Measurements from ENCODE around the gene SLC47A1. TPM values are rescaled to one million over a fixed set of nuclear protein-coding genes. Genes with fewer than 3 reads are reported as not detected.

SLC47A1 gene
- total and polyA plus RNA-seq, 2 donors, result 0.53 to 1.6 TPM

DNA sequence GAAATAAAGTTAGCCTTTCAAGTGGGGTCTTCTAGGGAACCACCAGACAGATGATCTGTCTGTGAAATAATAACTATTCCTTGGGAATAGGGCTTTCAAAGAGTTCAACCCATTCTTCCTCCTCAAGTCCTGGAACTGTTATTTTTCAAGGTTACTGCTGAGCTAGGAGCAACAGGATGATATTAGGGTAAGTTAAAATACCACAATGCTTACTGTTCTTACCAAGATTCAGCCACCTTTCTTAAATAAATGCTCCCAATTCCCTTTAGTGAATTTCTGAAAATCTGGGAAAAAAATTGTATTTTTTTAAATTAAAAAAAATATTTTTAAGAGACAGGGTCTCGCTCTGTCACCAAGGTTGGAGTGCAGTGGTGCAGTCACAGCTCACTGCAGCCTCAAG, 88.0 kb downstream of the SLC47A1 start:
- no peak for DNase-seq (ENCODE audit: extremely low spot score)
- Histone ChIP-seq H3K27ac (ENCODE audit: low read depth) (no peak overlapping the region), H3K4me1 (ENCODE audit: insufficient read depth) (no peaks in the 10 kb centered on the region), H3K36me3 (ENCODE audit: insufficient read depth) (no peaks in the 10 kb centered on the region), H3K4me3 (ENCODE audit: low read depth, low read length) (no peak overlapping the region)
- WGBS, result 100% methylated on average over 1 of the region's 1 CpG

- Histone ChIP-seq H3K4me3 (ENCODE audit: low read depth, low read length) (no peak overlapping the region), H3K27ac (ENCODE audit: low read depth) (no peak overlapping the region), H3K4me1 (ENCODE audit: insufficient read depth) (no peaks in the 10 kb centered on the region), H3K36me3 (ENCODE audit: insufficient read depth) (no peaks in the 10 kb centered on the region)
- no peak for DNase-seq (ENCODE audit: extremely low spot score)
- WGBS, result 95% methylated on average over 4 of the region's 4 CpGs
Measured at GRCh38 chr17:19626079-19626478, 92.4 kb downstream of the SLC47A1 start.

Small RNA genes lying within 50 kb of the gene (small RNA-seq; reads per million reads assigned to genes)
- gene AC025627.2, result not detected
- gene NMTRQ-TTG12-1, result not detected

Other genes with a start within 250 kb of the SLC47A1 start
- gene B9D1, start 171.1 kb upstream of the SLC47A1 start, total RNA-seq, result 14.5 TPM
- gene B9D1, start 171.1 kb upstream of the SLC47A1 start, polyA plus RNA-seq, result 14.4 TPM
- gene MAPK7, start 155.4 kb upstream of the SLC47A1 start, total RNA-seq, result 15.8 TPM
- 32.8 TPM for gene MAPK7, start 155.4 kb upstream of the SLC47A1 start, polyA plus RNA-seq
- 123 TPM for gene MFAP4, start 146.7 kb upstream of the SLC47A1 start, total RNA-seq
- gene MFAP4, start 146.7 kb upstream of the SLC47A1 start, polyA plus RNA-seq, result 1,046 TPM
- 3.1 TPM for gene RNF112, start 122.6 kb upstream of the SLC47A1 start, total RNA-seq
- gene RNF112, start 122.6 kb upstream of the SLC47A1 start, polyA plus RNA-seq, result 17.4 TPM
- 92.0 TPM for gene ALDH3A2, start 114.9 kb downstream of the SLC47A1 start, total RNA-seq
- 43.7 TPM for gene ALDH3A2, start 114.9 kb downstream of the SLC47A1 start, polyA plus RNA-seq
- 0.21 TPM for gene SLC47A2, start 182.7 kb downstream of the SLC47A1 start, total RNA-seq
- not detected for gene SLC47A2, start 182.7 kb downstream of the SLC47A1 start, polyA plus RNA-seq
- gene ALDH3A1, start 214.4 kb downstream of the SLC47A1 start, total RNA-seq, result 1.5 TPM
- 5.3 TPM for gene ALDH3A1, start 214.4 kb downstream of the SLC47A1 start, polyA plus RNA-seq